ENCODE measurements around the gene SEPTIN8. TPM values are rescaled to one million over a fixed set of nuclear protein-coding genes. Genes with fewer than 3 reads are reported as not detected.

Gene SEPTIN8
- total RNA-seq, 4 donors from 2014 or later = 31.9 to 44.9 (median 38.3) TPM

DNA sequence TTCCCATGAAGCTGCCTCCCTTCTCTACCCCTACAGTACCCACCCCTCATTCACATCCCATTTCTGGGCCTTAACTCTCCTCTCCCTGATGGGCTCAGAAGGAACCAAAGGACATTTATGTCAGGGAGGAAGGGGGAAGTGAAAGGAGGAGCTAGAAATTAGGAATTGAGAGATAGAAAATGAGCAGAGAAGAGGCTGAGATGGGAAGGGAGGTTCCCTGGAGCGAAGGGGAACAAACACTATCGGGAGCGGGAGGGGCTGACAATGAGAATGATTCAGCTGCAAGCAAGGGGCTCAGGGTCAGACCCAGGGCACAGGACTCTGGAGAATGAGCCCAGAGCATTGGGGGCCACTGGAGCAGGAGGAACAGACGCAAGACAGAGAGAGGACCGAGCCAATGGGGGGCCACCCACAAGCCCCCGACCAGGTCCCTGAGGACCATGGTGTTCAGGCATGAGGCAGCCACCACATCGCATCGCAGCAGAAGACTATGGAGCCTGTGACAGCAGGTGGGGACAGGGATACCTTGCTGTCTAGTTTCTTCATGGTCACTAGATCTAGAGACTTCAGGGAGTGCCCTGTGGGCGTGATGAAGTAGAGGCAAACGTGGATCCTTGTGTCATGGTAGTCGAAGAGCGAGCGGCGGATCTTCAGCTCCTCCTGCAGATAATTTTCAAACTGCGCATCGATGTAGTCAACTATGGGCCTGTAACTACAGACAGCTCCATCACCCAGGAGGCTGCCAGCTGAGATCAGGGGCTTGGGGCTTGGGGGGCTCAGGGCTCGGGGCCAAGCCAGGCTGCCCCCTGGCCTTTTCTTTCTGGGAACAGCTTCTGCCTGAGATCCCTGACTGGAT, 13.6 kb downstream of the SEPTIN8 start:
- 84 to 88% methylated on average over 11 to 16 of the region's 17 CpGs for WGBS, 2 donors
- intact Hi-C loops (cut with DNase I) = no loop called here

GRCh38 chr5:132762246-132763000, 14.6 kb downstream of the SEPTIN8 start:
- WGBS, 2 donors = 50% methylated on average over 3 of the region's 11 CpGs; no CpG with 5 or more reads in 1 of the 2 donors
- TF ChIP-seq POLR2A (IDR thresholded peaks at IDR 0.05) (no peak), CTCF (IDR thresholded peaks at IDR 0.05) (no peak)
- H3K9me3 ChIP-seq = no peaks in the 10 kb centered on the region
- no peak overlapping the region for H3K4me3 ChIP-seq
- no peak overlapping the region for H3K27ac ChIP-seq
- peaks cover 17 to 83% (median 50%) of the 10 kb centered on the region in 3 donors for H3K36me3 ChIP-seq
- DNase-seq = no peak
- peaks cover 0 to 36% (median 10%) of the 10 kb centered on the region in 3 donors for H3K4me1 ChIP-seq
- intact Hi-C loops (cut with DNase I) = no loop called here
- H3K27me3 ChIP-seq = no peaks in the 10 kb centered on the region

More for the DNA sequence above, 13.6 kb downstream of the SEPTIN8 start:
- no peak overlapping the region for H3K4me3 ChIP-seq
- peaks cover 2 to 46% (median 12%) of the 10 kb centered on the region in 3 donors for H3K4me1 ChIP-seq
- DNase-seq = no peak
- no peak overlapping the region for H3K27ac ChIP-seq
- TF ChIP-seq CTCF (IDR thresholded peaks at IDR 0.05) (no peak), POLR2A (IDR thresholded peaks at IDR 0.05) (no peak)
- H3K9me3 ChIP-seq = no peaks in the 10 kb centered on the region
- H3K36me3 ChIP-seq = peaks cover 17 to 73% (median 48%) of the 10 kb centered on the region in 3 donors
- H3K27me3 ChIP-seq = no peaks in the 10 kb centered on the region

DNA sequence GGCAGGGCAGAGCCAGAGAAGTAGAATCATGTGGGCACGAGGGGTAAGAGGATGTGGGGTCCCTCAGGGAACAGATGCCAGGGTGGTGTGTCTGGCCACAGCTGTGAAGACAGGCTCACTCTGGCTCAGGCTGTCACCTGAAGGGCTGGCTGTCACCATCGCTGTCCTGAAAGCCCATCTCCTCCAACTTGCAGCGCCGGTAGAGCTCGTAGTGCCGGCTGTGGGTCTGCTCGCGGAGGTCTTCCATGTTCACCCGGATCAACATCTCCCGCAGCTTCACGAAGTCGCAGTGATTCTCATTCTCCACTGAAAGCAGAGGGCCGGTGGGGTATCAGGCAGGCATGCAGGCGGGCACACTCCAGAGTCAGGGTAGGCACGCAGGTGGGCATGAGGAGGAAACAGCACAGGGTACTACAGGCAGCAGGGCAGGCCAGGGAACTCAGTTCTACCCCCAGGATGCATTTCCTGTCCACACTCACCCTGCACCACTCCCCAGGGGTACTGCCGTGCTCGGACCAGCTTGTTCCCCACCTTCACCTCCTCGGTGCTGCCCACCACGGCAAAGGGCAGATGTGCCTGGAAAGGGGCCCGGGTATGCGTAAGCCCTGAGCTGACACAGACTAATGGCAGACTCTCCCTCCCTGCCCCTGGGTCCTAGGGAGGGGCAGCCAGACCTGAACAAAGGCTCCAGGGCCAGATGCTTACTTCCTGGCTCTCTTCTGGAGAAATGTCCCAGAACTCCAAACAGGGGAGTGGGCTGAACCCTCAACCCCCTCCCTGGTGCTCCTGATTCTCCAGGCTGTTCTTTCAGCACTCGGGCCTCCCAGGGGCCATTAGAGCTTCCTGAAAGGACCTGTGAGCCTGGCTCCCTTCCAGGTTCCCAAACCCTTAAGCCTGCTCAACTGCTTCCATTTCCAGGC, 15.5 kb downstream of the SEPTIN8 start:
- peaks cover 0 to 28% (median 5%) of the 10 kb centered on the region in 3 donors for H3K4me1 ChIP-seq
- H3K36me3 ChIP-seq = peaks cover 17 to 92% (median 50%) of the 10 kb centered on the region in 3 donors
- TF ChIP-seq POLR2A (IDR thresholded peaks at IDR 0.05) (no peak), CTCF (IDR thresholded peaks at IDR 0.05) (no peak)
- H3K27me3 ChIP-seq = no peaks in the 10 kb centered on the region
- no peaks in the 10 kb centered on the region for H3K9me3 ChIP-seq
- H3K4me3 ChIP-seq = no peak overlapping the region
- no peak overlapping the region for H3K27ac ChIP-seq
- intact Hi-C loops (cut with DNase I) = no loop called here
- WGBS, 2 donors = 79 to 92% methylated on average over 5 to 13 of the region's 22 CpGs
- DNase-seq = no peak

GRCh38 chr5:132760601-132761317, 16.3 kb downstream of the SEPTIN8 start:
- intact Hi-C loops (cut with DNase I) = no loop called here
- no peak overlapping the region for H3K27ac ChIP-seq
- no peak for DNase-seq
- TF ChIP-seq POLR2A (IDR thresholded peaks at IDR 0.05) (no peak), CTCF (IDR thresholded peaks at IDR 0.05) (no peak)
- 90 to 91% methylated on average over 20 of the region's 21 CpGs for WGBS, 2 donors
- no peak overlapping the region for H3K4me3 ChIP-seq
- peaks cover 17 to 97% (median 50%) of the 10 kb centered on the region in 3 donors for H3K36me3 ChIP-seq
- peaks cover 0 to 20% (median 3%) of the 10 kb centered on the region in 3 donors for H3K4me1 ChIP-seq
- no peaks in the 10 kb centered on the region for H3K27me3 ChIP-seq
- no peaks in the 10 kb centered on the region for H3K9me3 ChIP-seq
